Hematopoietic multipotent progenitor cell treated with erythropoietin and hydrocortisone succinate and interleukin-3 and kit ligand, for 6 days (in vitro differentiated cells): ENCODE data around the gene KCNK17.
A peak's percentile ranks its signal among the peaks of the same experiment; 100 is the strongest.

ENCODE experiments used
- DNase-seq: peaks from one replicate; pipeline ENCODE4 v3.0.0-alpha.2; 2015

KCNK17 gene

DNA sequence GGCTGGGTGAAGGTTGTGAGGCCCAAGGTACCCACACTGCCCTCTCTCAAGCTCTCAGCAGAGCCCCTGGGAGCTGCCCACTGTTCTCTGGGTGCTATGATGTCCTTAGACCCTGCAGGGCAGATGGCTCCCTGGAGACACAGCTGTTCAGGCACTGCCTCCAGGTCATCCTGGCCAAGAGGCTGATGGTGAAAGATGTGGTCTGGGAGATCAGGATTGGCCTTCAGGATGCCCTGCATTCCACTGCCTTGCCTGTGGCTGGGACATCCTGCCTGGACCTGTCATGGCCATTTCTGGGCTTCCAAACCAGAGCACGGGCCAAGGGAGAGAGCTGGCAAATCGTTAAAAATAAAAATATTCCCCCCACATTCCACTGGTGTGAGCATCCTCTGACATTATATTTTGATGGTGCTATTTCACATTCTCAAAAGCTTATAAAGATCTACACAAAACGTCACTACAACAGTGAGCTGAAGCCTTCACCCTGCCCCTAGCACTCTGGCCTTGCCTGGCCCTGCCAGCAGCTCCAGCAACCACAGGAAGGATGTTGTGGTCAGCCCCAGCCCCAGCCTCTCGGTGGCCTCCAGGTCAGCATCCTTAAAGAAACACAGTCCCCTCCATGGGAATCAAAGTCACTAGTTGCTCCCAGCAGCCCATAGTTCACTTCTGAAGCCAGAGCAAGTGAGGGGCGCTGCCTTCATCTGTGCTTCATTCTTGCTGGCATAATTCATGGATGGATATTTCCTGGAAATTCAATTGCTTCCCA lies 21.7 kb upstream of the KCNK17 start:
- DNase-seq = peak; percentile 68

DNA sequence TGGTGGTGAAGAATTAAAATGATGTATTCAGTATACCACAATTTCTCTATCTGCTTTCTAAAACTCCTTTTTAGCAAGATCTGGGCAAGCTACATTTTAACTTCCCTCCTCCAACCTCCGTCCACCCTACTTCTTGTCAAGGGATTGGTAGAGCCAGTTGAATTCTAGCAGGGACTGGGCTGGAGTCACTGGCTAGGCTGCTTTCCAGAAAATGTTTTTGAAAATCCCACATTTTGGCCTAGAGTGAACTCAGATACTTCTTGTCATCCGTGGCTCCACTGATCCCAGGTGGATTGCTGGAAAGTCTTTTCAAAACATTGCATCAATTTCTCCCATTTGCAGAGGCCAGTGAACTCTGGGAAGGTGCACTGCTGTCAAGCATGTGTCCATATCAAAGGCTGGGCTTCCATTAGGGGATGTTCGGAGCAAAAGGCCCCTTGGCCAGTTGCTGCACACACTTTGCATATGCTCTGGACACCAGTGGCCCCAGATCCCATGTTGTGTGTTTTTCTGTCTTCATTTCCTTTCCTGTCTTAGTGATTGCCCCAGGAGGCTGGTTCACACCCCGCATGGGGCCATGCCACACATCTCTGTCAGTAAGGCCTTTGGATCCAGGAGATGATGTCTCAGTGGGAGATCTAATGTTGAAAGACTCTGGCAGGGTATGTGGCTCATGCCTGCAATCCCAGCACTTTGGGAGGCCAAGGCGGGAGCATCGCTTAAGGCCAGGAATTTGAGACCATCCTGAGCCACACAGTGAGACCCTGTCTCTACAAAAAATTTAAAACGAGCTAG lies 19.6 kb upstream of the KCNK17 start:
- no peak for DNase-seq

DNA sequence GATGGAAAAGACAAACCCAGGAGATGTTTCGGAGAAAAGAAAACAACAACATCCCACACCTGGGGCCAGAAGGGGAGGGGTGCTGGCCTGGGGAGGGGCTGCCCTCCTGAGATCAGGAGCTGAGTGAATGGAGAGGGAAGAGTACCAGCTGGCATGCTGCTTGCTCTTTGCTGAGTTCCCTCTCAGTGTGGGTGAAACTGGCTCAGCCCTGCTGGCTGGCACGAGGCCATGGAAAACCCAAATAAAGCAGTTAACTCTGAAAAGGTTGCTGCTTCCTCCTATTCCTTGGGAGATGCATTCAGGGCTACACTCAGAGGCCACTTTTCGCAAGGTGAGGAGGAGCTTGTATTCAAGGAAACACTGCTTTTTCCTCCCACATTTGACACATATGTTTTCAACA lies 16.3 kb upstream of the KCNK17 start:
- DNase-seq = peak; percentile 32

DNA sequence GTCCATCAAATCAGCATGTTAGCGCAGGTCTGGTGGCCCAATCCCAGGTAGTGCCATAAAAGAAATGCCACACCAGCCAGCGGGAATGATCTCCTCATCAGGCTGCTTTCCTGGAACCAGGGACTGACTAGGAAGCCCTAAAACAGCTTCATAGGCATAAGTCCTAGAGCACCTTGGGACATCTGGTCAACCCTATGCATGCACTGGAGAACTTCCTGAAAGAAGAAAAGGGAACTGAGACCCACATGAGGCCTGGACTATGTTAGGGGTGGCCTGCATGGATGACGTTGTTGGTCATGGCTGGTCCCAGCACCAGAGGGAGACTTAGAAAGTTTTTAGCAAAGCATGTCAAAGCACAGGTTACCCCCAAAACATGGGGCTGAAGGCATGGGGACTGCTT lies 15.8 kb upstream of the KCNK17 start:
- DNase-seq = peak; percentile 50

DNA sequence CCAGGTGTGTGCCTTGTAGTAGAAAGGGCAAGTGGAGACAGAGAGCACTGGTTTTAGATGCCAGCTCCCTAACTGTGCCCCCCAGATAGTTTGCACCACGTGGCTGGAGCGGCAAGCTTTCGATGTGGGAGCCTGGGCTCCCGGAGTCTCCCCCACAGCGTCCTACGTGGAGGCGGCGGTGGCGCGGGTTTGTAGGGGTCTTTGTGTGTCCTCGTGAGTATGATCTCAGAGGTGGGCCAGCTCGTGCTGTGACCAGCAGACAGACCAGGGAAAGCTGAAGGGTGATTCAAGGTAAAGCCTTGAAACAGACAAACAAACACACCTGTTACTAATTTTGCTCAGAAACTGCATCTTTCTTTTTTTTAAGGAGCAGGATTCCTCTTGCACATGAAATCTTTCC lies 13.8 kb upstream of the KCNK17 start:
- no peak for DNase-seq

DNA sequence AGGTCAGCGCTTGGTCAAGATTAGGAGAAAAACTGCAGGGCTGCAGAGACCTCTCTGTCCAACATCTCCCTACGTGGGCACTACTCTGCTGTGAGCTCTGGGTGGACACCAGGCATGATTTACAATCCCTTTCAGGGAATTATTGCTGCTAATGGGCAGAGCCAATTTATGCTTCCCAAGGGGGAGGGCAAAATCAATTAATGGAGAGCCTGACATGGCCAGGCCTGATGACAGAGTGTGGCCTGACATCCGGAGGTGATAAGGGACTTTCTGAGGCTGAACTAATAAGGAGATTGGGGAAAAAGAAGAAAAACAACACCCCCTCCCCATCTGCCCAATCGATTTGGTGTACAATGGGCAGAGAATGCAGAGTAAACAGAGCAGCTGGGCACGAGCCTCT lies 13.3 kb upstream of the KCNK17 start:
- no peak for DNase-seq

DNA sequence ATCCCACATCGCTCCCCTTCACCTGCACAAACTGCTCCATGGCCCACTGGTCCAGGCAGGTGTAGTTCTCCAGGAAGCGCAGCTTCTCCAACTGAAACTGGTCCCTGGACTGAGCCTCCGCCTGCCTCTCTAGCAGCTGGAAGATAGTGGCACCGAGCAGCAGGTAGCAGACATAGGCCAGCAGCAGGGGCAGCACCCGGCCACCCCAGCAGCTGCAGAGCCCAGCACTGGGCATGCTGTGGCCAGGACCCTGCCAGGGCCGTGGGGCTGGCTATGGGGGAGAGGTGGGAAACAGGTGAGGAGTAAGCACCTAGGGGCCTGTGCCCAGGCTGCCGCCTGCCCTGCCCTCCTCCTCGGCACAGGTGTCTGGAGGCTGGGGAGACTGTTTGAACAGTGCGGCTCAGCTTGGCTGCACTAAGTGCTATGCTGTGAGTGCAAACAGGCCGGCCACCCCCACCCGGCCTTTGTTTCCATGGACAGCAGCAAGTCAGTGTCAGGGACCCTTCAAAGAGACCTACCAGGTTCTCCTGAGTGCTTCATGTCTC lies 8.2 kb upstream of the KCNK17 start, which contains the start of gene KCNK16:
Gene KCNK16, minus strand, starts transcription at position 397 of the 545 bp plus-strand sequence. Its CDS starts 162 bp downstream, at position 235.
- DNase-seq = no peak

DNA sequence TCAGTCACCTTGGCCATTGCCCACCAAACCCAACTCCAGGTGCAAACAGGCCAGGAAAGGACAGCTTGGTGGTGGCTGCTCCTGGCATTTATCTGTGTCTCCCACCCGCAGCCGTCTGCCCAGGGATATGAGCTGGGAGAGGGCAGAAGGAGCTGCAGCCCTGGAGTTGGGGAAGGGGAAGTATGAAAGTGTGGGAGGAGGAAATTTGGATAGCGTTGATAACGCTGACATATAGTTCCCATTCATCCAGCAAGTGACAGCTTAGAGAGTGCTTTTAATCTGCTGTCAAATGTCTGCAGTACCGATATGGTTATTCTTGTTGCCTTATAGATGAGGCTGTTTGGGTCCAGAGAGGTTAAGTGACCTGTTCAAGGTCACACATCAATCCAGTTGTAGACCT lies 7.5 kb upstream of the KCNK17 start:
- DNase-seq = no peak

DNA sequence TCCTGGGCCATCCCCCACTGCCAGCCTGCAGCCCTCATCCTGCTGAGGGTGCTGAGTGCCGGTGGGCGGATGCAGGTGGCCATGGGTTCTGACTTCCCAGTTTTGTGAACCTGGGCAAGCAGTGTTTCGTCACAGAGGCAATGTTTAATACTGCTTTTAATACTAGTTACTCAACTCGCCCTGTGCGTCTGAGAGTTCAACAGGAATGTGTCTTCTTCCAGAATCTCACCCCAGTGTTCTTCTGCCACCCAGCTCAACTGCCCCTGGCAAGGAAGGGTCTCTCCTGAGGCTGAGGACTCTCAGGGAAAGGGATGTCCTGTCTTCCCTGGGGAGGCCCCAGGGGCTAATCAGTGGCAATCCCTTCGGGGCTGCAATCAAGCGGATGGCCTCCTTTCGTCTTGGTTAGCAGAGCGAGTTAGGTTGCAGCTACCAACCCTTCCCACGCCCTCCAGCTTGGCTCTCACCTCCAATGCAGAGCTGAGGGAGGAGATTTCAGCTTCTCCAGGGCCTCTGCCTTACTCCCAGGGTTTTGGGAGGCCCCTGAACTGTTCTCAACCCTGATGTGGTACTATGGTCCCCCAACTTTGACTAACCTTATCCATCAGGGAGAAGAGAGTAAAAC lies 6.3 kb upstream of the KCNK17 start:
- DNase-seq = no peak

DNA sequence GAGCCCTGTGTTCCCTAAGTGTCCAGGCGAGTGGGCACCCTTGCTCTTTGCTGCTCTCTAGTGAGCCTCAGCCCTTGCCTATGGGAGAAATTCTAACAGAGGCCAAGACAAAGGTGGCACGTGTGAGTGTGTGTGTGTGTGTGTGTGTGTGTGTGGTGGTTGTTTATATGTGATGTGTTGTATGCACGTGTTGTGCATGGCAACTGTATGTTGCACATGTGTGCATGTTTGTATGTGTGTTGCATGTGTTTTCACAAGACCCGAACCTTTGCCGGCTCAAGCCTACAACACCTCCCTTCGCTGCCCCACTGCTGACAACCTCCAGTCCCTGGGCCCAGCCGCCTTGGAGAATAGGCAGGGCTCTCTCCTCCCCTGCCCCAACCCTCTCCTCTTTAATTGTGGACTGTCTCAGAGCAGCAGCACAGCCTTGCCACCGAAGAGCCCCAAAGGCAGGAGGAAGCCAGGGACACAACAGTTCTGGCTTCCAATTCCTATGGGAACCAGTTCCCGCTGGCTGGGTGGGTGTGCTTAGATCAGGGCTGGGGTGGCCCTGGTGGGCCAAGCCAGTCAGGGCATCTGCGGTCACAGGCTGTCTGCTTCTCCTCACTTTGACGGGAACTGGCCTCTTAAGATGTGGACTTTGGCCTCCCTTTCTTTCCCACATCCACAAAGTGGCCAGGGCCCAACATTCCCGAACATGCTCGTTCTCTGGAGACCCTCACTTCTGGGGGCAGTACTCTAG lies 5.6 kb upstream of the KCNK17 start:
- no peak for DNase-seq

DNA sequence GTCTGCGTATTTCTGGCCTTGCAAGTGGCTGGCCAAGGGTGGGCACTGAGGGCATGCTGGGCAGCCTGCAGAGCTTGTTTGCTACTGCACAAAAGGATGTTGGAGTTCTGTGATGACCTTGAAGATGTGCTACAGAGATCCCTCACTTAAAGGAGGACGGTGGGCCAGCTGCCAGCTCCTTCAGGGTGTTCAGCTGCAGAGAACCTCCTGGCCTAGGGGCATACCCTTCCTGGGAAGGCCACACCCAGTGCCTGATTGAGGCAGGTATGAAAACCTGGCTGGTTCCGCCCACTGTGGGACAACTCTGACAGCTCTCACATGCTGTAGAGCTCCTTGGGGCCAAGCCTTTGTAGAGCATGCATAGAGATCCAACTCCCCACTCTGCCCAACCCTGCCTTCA lies 3.0 kb upstream of the KCNK17 start:
- no peak for DNase-seq

DNA sequence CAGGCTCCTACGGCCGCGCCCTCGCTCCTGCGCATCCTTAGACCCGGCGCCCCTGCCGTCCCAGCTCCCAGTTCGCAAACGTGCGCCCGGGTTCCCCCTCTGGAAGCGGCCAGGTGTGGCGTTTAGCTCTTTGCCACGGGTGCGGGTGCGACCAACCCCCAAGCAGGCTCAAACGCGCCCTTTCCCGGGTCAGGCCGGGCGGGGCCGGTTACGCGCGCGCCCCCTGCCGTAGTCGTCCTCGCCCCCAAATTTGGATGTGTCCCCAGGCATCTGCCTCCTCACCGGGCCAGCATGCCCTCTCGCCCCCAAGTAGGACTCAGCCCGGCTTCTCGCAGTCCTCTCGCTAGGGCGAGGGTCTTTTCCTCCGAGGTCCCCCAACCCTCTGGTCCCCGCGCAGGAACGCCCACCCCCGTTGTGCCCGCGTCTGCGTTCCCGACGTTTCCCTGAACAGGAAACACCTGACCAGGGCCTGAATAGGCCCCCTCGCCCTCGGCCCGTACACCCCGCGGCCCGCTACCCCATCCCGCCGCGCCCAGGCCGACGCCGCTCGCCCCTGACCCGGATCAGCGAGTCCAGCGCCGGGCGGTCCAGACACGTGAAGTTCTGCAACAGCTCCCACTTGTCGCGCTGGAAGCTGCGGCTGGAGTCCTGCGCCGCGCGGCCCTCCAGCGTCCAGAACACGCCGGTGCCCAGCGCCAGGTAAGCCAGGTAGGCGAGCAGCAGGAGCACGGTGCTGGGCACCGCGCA lies 520 bp downstream of the KCNK17 start:
- no peak for DNase-seq

DNA sequence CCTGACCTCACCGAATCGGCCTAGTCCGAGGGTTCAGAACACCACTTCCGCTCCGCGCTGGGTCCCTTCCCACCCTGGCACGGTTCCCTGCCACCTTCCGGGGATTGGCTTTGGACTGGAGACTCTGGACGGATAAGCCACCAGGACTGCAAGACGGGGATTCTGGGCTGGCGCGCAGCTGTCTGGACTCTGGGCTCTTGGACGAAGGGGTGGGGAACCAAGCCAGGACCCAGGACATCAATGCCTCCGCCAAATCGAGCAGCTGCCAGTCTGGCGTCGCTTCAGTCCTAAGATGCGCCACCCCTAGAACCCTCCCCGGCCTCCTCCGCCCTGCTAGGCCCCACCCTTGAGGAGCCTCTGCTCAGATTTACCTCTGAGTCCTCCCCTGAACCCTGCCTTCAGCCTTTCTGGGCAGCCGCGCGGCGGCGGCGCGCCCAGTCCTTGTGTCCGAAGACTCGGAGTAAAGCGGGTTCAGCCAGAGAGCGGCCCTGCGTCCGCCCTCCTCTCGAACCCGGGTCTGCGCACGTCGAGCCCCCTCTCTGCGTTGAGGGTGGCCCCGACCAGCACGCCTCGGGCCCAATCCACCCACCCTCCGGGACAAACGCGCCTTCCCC lies 1.2 kb downstream of the KCNK17 start:
- no peak for DNase-seq

DNA sequence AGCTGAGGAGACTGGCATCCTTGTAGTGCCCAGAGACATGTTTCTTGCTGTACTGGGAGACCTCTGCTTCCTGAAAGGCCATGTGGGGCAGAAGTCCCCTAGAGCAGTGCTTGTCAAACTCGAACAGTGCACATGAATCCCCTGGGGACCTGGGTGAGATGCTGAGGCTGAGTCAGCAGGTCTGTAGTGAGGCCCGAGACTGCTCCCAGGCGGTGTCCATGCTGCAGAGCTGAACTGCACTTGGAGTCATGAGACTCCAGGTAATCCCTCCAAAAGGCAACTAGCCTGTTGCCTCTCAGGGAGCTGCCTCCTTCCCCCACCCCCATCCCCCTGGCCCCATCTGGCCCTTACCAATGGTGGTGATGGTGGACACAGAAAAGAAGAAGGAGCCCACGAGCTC lies 3.7 kb downstream of the KCNK17 start:
- no peak for DNase-seq

DNA sequence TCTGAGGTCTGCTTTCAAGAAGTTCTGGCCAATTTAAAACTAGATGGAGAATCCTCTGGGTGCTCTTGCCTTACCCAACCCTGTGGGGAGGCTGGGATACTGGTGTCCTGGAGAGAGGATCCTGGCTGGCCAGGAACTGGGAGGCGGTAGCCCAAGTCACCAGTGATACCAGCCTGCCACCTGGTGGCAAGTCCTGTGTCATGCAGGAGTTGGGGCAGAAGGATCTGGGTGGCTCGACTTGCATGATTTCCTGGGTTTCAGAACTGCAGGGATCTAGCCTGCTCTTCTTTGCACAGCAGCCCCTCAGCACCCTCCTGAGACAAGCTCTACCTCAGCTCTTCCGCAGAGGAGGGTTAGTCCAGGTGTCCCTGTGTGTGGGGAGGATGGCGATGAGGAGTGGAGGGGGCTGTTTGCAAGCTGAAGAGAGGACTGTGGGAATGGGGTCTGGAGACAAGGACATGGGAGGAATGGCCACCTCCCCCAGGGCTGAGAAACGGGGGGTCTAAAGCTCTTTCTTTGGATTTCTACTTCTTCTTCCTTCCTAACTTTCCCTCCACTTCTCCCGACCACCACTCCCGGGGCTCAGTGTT lies 4.2 kb downstream of the KCNK17 start:
- DNase-seq = peak; percentile 82

DNA sequence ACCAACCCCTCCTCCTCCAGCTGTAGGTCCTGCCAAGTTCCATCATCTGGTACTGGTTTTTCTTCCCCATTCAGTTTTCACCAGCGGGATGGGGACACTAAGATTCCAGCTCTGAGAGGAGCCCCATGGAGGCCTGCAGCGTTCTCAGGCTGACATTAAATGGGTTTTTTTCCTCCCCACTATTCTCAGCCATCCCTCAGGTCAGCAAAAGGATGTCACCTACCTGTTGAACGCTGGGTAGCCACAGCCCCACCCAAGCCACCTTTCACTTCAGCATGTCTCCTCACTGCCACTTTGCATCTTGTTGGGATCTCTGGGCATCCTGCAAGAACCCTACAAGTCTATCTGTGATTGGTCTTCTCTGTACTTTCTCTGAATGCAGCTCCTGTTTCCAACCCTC lies 6.8 kb downstream of the KCNK17 start:
- no peak for DNase-seq

DNA sequence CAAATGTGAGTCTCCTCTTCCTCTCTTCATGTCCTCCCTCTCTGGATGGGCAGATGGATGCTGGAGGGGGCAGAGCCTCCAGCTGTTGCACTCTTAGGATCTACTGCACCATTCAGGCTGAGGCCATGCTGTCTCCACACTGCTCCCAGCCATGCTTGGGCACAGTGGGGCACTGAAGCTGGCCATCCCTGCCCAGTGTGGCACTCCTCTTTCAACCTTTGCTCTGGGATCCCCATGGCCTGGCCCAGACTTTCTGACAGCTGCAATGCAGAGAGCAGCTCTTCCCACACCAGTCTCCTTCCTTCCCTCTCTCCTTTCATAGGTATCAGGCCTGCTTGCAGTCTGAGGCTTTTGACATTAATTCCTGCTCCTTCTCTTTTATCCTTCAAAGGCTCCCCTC lies 9.3 kb downstream of the KCNK17 start:
- no peak for DNase-seq

DNA sequence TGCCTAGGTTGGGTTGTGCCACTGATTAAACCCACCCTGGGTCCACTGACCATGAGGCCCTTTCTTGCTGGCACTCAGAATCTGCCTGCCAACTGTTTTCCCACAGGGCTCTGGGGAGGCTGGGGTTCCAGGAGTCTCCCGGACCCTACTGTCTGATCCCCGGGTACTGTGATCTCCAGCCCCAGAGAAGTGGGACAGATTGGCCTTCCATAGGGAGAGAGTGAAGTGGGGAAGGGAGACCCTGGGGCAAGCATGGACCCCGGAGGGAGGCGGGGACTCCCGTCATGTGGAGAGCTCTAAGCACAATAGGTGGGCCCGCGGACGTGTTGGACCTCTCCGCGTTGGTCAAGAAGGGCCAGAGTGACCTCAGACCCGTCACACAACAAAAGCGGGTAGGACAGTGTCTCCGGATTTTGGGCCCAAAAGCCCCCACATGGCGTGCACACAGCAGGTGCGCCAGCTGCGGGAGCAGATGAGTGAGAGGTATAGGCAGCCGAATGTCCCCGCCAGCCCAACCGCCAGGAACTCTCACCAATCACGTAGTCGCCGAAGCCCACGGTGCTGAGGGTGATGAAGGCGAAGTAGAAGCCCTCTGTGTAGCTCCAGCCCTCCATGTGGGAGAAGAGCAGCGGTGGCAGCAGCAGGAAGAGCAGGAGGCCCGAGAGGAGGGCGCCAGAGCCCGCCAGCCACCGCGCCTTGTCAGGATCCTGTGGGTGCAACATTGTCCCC lies 10.6 kb downstream of the KCNK17 start:
- DNase-seq = no peak

DNA sequence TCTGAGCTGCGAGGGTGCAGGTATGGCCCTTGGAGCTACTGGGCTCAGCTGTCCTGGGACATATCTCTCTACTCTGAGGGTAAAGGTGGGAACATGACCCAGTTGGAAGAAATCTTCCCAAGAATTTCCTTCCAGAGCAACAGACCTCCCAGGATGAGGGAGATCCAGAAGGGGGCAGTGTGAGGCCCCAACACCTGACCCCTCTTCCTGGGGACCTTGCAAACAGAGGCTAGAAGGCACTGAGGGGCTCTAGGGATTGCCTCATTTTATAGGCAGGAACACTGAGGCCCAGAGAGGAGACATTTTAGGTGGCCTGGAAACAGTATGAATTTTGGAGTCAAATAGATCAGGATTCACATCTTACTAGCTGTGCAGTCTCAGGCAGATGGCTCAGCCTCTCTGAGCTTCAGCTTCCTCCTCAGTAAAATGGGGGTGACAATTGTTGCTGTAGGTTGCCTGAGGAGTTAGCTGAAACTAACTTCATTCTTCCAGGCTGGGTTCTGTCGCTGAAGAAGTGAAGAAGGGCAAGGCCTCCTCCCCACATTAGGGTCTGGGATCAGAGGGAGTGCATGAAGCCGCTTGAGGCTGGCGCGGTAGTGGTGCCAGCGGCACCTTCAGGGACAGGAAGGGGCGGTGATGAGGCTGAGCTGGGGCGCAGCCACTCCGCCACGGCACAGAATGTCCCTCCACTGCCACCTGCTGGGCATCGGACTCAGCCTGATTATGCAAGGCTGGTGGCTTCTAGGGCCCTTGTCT lies 11.4 kb downstream of the KCNK17 start:
- peak; percentile 94 for DNase-seq

DNA sequence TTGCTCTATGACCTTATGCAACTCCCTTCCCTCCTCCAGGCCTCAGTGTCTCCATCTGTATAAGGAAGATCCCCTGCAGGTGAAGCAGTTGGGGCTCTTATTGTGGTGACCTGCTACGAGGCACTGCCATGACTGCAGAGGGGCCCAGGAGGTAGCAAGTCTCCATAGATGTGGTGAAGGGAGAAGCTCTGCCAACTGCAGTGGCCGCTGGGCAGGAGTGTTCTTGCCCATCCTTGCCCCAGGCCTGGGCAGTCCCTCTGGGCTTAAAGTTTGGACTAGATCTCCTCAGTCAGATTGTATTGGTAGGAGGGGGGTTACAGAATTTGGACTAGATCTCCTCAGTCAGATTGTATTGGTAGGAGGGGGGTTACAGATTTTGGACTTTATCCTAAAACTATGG lies 12.2 kb downstream of the KCNK17 start:
- DNase-seq = no peak
